Nephron (organoid): Measurements from ENCODE around the gene CLCNKA.

Source experiments
- H3K27ac Mint-ChIP-seq, 3 experiments: 2 replicates each; pipeline ENCODE4 v1.8.0; 2020; ENCODE audit warnings: mixed read lengths in 3 of 3, mild to moderate bottlenecking in 2 of 3, moderate library complexity in 1 of 3
- H3K27me3 Mint-ChIP-seq: 2 replicates; pipeline ENCODE4 v1.8.0; 2021; ENCODE audit warnings: low read depth, mild to moderate bottlenecking, moderate library complexity, mixed read lengths
- H3K36me3 Mint-ChIP-seq: 2 replicates; pipeline ENCODE4 v1.8.0; 2020; ENCODE audit warnings: low read depth, mixed read lengths
- H3K4me1 Mint-ChIP-seq: 2 replicates; pipeline ENCODE4 v1.8.0; 2020; ENCODE audit warnings: mixed read lengths
- H3K4me3 Mint-ChIP-seq, 3 experiments: 2 replicates each; pipeline ENCODE4 v1.8.0; 2020; ENCODE audit warnings: mild to moderate bottlenecking in 3 of 3, mixed read lengths in 3 of 3, moderate library complexity in 2 of 3
- H3K9me3 Mint-ChIP-seq: 2 replicates; pipeline ENCODE4 v1.8.0; 2020; ENCODE audit warnings: mixed read lengths
- TF ChIP-seq, protein P1 (sequence below), 3 experiments: fragments of 200-600 bp; sonication (generic); IDR thresholded peaks; one replicate each; pipeline ENCODE4 v1.5.0; 2021; ENCODE audit warnings: antibody characterized with exemption in 3 of 3; ENCODE audit not compliant: unreplicated experiment in 3 of 3

Gene CLCNKA

DNA sequence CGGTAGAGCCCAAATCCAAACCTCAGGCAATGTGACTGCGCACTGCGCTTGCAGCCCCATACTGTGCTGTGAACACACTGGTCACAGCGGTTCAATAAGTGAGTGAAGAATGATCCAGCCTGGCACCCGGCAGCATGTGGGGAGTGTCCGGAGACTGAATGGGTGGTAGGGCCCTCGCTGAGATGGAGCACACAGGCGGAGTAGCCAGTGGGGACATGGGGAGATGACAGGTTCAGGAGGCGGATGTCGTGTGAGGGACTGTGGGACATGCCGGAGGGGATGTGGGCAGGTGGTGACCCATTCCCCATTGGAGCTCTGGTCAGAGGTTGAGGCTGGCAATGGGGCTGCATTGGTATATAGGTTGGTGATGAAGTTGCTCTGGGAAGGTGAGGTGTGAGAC, 12.2 kb upstream of the CLCNKA start:
- H3K4me1 Mint-ChIP-seq = peaks cover 14% of the 10 kb centered on the region
- H3K9me3 Mint-ChIP-seq = no peaks in the 10 kb centered on the region
- H3K27ac Mint-ChIP-seq = no peak overlapping the region
- no peaks in the 10 kb centered on the region for H3K36me3 Mint-ChIP-seq
- TF ChIP-seq, protein P1, sequence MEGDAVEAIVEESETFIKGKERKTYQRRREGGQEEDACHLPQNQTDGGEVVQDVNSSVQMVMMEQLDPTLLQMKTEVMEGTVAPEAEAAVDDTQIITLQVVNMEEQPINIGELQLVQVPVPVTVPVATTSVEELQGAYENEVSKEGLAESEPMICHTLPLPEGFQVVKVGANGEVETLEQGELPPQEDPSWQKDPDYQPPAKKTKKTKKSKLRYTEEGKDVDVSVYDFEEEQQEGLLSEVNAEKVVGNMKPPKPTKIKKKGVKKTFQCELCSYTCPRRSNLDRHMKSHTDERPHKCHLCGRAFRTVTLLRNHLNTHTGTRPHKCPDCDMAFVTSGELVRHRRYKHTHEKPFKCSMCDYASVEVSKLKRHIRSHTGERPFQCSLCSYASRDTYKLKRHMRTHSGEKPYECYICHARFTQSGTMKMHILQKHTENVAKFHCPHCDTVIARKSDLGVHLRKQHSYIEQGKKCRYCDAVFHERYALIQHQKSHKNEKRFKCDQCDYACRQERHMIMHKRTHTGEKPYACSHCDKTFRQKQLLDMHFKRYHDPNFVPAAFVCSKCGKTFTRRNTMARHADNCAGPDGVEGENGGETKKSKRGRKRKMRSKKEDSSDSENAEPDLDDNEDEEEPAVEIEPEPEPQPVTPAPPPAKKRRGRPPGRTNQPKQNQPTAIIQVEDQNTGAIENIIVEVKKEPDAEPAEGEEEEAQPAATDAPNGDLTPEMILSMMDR (IDR thresholded peaks at IDR 0.05; ENCODE audit: unreplicated experiment in 3 of 3) = no peak
- H3K27me3 Mint-ChIP-seq = peaks cover 5% of the 10 kb centered on the region
- H3K4me3 Mint-ChIP-seq = no peak overlapping the region

DNA sequence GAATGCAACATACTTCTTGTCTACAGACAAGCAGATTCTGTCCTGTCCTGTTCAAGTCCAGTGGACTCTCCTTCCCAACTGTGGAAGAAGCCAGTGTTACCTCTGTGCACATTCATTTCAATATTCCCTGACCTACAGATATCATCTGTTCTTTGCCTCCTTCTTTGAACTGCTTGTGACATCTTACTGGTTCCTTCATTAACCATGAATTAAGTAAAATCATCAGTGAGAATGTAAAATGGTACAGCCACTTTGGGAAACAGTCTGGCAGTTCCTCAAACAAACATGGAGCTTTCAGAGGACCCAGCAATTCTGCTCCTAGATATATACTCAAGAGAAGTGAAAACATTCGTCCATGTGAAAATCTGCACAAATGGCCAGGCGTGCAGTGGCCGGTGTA, 11.0 kb upstream of the CLCNKA start:
- Mint-ChIP-seq H3K36me3 (no peaks in the 10 kb centered on the region), H3K27me3 (peaks cover 5% of the 10 kb centered on the region), H3K4me1 (peaks cover 26% of the 10 kb centered on the region), H3K4me3 (no peak overlapping the region), H3K27ac (peak overlapping the region in 1 of 3 experiments; percentile 3), H3K9me3 (no peaks in the 10 kb centered on the region)
- TF ChIP-seq, protein P1 (IDR thresholded peaks at IDR 0.05; ENCODE audit: unreplicated experiment in 3 of 3) = no peak

GRCh38 chr1:16011936-16012589, 9.8 kb upstream of the CLCNKA start:
- Mint-ChIP-seq H3K27ac (no peak overlapping the region), H3K36me3 (no peaks in the 10 kb centered on the region), H3K9me3 (no peaks in the 10 kb centered on the region), H3K27me3 (peaks cover 5% of the 10 kb centered on the region), H3K4me1 (peaks cover 30% of the 10 kb centered on the region), H3K4me3 (no peak overlapping the region)
- TF ChIP-seq, protein P1 (IDR thresholded peaks at IDR 0.05; ENCODE audit: unreplicated experiment in 3 of 3) = no peak

DNA sequence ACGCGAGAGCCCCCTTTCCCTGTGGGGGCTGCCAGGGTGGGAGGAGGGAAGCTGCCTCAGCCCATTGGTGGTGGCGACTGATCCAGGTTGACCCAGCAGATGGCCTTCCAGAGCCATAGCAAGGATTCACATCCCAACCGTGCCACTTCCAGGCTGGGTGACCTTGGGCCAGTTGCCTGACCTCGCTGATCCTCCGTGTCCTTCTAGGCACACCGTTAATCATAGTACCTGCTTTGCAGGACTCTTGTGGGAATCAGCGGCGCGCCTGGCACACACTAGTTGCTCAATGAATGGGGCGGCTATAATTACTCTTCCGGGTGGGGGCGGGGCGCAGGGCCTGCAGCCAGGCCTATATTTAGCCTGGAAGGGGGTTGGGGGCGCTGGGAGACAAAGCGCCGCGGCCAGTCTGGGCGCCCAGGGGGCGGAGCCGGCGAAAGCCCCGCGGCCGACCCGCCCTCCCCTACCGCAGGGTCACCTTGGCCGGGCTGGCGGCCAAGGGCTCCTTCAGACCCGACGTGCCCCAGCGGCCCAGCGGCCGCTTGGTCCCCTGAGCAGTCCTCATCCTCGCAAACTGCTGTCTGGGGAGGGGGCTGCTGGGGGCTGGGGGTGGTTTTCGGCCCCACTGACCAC, 9.1 kb upstream of the CLCNKA start:
- Mint-ChIP-seq H3K27ac (no peak overlapping the region), H3K27me3 (peaks cover 5% of the 10 kb centered on the region), H3K36me3 (no peaks in the 10 kb centered on the region), H3K4me3 (peak overlapping the region in 2 of 3 experiments; percentile 9 to 47), H3K9me3 (no peaks in the 10 kb centered on the region), H3K4me1 (peaks cover 37% of the 10 kb centered on the region)
- TF ChIP-seq, protein P1 (IDR thresholded peaks at IDR 0.05; ENCODE audit: unreplicated experiment in 3 of 3) = no peak

DNA sequence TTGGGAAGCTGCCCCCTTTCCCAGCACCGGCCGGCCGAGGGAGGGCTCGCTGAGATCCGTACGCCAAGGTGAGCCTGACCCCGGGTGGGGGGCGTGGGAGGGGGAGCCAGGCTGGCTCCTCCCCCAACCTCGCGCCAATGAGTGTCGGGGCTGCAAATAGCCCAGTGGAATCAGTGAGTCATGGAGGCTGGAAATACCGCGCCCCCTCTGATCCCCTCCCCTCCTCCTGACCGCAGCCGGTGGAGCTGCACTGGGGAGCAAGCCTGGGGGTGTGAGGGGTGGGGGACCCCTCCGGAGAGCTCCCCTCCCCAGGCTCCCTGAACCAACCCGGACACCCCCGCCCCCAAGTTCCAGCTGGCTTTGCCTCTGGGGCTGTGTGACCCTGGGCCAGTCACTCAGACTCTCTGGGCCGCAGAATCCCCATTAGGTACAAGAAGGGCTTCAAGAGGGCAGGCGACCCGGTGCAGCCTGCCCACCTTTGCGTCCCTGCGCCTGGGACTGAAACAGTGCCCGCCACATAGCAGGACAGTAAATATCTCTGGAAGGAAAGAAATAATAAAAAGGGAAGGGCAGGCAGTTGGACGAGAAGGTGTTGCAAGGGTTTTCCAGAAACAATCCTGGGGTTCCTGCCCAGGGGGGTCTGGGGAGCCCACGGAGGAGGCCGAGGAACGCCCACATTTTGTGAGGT, 8.5 kb upstream of the CLCNKA start:
- Mint-ChIP-seq H3K36me3 (no peaks in the 10 kb centered on the region), H3K27ac (peak overlapping the region in 2 of 3 experiments; percentile 88 to 92), H3K4me3 (peak overlapping the region; percentile 28 to 41 (median 38)), H3K9me3 (no peaks in the 10 kb centered on the region), H3K27me3 (peaks cover 5% of the 10 kb centered on the region), H3K4me1 (peaks cover 43% of the 10 kb centered on the region)
- TF ChIP-seq, protein P1 (IDR thresholded peaks at IDR 0.05; ENCODE audit: unreplicated experiment in 3 of 3) = no peak
